Small intestine (tissue), 7 donors: ENCODE results near the gene UBE2A. TPM values are rescaled to one million over a fixed set of nuclear protein-coding genes. Genes with fewer than 3 reads are reported as not detected.

ENCODE experiments used
- DNase-seq, 2 donors: peaks; one replicate each; pipeline versions ENCODE4 v3.0.0 to v3.0.0-alpha.2; 2013
- FAIRE-seq: peaks from 2 replicates; lab custom pipeline; 2012; peaks lifted over from hg19 to GRCh38; lab: Jason Lieb, UNC
- H3K27ac ChIP-seq, 3 donors: one replicate each; pipeline ENCODE4 v1.5.1; 2013; ENCODE audit warnings: low read length in 2 of 3, mild to moderate bottlenecking in 2 of 3, control low read depth in 1 of 3, inconsistent platforms in 1 of 3, low read depth in 1 of 3, moderate library complexity in 1 of 3
- H3K27me3 ChIP-seq, 3 donors: one replicate each; pipeline ENCODE4 v1.6.1; 2013; ENCODE audit warnings: low read length in 3 of 3, inconsistent platforms in 1 of 3; ENCODE audit not compliant: control insufficient read depth in 3 of 3, insufficient read depth in 3 of 3
- H3K36me3 ChIP-seq, 3 donors: one replicate each; pipeline ENCODE4 v1.6.1; 2013; ENCODE audit warnings: low read length in 3 of 3, inconsistent platforms in 1 of 3, low read depth in 1 of 3, mild to moderate bottlenecking in 1 of 3, moderate library complexity in 1 of 3; ENCODE audit not compliant: control insufficient read depth in 3 of 3, insufficient read depth in 2 of 3
- H3K4me1 ChIP-seq, 3 donors: one replicate each; pipeline ENCODE4 v1.6.1; 2013; ENCODE audit warnings: low read length in 2 of 3, inconsistent platforms in 1 of 3, low read depth in 1 of 3, mild to moderate bottlenecking in 1 of 3, moderate library complexity in 1 of 3; ENCODE audit not compliant: control insufficient read depth in 3 of 3, insufficient read depth in 2 of 3
- H3K4me3 ChIP-seq, 3 donors: one replicate each; pipeline ENCODE4 v1.5.1; 2013; ENCODE audit warnings: low read length in 3 of 3, control low read depth in 1 of 3, inconsistent platforms in 1 of 3, low read depth in 1 of 3, mild to moderate bottlenecking in 1 of 3, moderate library complexity in 1 of 3
- H3K9me3 ChIP-seq, 2 donors: one replicate each; pipeline ENCODE4 v1.6.1; 2013; ENCODE audit warnings: low read depth in 1 of 2, low read length in 1 of 2; ENCODE audit not compliant: control insufficient read depth in 2 of 2, insufficient read depth in 1 of 2
- WGBS, 3 donors: extraction: QIAGEN DNeasy Blood & Tissue Kit; methylation state at CpG; one replicate each; pipeline ENCODE4 v1.1.7; 2013; 5-methylcytosine and 5-hydroxymethylcytosine counted together
- polyA plus RNA-seq, 4 donors: library from polyadenylated mRNA; stranded (reverse) in 3 of 4; unstranded in 1 of 4; fragments of 200-250 nt in 3 of 4; fragments of 120-200 nt in 1 of 4; gene quantifications; one replicate each; pipeline versions ENCODE4 v1.2.1 to v1.2.3, GENCODE V29; 2013
- donor health status: healthy with polysubstance abuse.
- donor health status: control.
- donor health status: control.
- donor health status: Bipolar disorder and iron deficiency.
- donor health status: healthy.

The UBE2A gene
- polyA plus RNA-seq, 4 donors: 44.3 to 80.1 (median 62.3) TPM

DNA sequence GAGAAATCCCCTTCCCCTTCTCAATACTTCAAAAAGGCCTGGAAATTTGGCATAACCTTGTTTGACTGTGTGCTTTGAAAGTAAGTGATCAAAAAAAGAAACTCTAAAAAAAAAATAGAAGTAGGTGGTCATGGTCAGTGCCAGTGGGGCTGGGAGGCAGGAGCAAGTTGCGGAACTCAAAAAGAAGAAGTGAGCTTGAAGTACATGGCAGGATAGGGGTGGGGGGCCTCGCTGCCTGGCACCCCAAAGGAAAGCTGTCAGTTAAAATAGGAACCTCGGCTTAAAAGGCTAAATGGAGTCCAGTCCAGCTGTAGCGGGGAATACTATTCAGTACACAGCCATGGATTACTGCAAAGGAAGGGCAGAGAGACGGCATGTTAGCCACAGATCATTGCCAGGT lies 44.1 kb downstream of the UBE2A start:
- no peaks in the 10 kb centered on the region for H3K9me3 ChIP-seq
- FAIRE-seq: no peak
- no peaks in the 10 kb centered on the region for H3K36me3 ChIP-seq
- H3K27me3 ChIP-seq: no peaks in the 10 kb centered on the region
- no peak for DNase-seq
- WGBS, 3 donors: 84 to 90% (median 90%) methylated on average over 5 of the region's 5 CpGs
- no peaks in the 10 kb centered on the region for H3K4me1 ChIP-seq
- H3K4me3 ChIP-seq: no peak overlapping the region
- H3K27ac ChIP-seq: peak overlapping the region in 1 of 3 donors; percentile 38

GRCh38 chrX:119622356-119623232 lies 48.2 kb downstream of the UBE2A start:
- Histone ChIP-seq H3K4me3 (no peak overlapping the region), H3K27ac (no peak overlapping the region), H3K4me1 (no peaks in the 10 kb centered on the region), H3K36me3 (peaks cover 0 to 2% (median 0%) of the 10 kb centered on the region in 3 donors), H3K27me3 (no peaks in the 10 kb centered on the region), H3K9me3 (no peaks in the 10 kb centered on the region)
- DNase-seq: peak in 1 of 2 donors; percentile 8
- 53 to 67% (median 66%) methylated on average over 9 of the region's 9 CpGs for WGBS, 3 donors
- FAIRE-seq: no peak

DNA sequence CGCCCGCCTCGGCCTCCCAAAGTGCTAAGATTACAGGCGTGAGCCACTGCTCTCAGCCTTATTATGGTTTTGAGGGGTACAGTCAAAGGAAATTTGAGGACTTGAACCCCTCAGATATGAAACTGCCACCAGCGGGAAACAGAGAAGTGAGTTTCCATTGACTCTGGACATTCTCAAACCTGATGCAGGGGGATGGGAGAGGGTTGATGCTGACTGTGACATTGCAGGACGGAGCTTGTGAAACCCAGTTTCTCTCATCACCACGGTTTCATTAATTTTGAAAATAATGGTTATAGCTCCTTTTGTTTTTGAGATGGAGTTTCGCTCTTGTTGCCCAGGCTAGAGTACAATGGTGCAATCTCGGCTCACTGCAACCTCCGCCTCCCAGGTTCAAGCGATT lies 50.1 kb downstream of the UBE2A start:
- H3K27ac ChIP-seq: no peak overlapping the region
- no peak overlapping the region for H3K4me3 ChIP-seq
- peaks cover 0 to 2% (median 2%) of the 10 kb centered on the region in 3 donors for H3K36me3 ChIP-seq
- no peaks in the 10 kb centered on the region for H3K9me3 ChIP-seq
- no peaks in the 10 kb centered on the region for H3K4me1 ChIP-seq
- H3K27me3 ChIP-seq: no peaks in the 10 kb centered on the region
- DNase-seq (no peak), FAIRE-seq (no peak)
- WGBS, 3 donors: 90 to 96% (median 95%) methylated on average over 10 to 11 of the region's 11 CpGs

- H3K4me3 ChIP-seq: no peak overlapping the region
- DNase-seq: no peak
- H3K9me3 ChIP-seq: no peaks in the 10 kb centered on the region
- H3K36me3 ChIP-seq: peaks cover 0 to 2% (median 2%) of the 10 kb centered on the region in 3 donors
- WGBS, 3 donors: 84 to 86% (median 84%) methylated on average over 9 to 10 of the region's 10 CpGs
- no peaks in the 10 kb centered on the region for H3K4me1 ChIP-seq
- no peak for FAIRE-seq
- H3K27me3 ChIP-seq: no peaks in the 10 kb centered on the region
- H3K27ac ChIP-seq: no peak overlapping the region
These were observed 50.7 kb downstream of the UBE2A start for GRCh38 chrX:119624951-119625668.

GRCh38 chrX:119625843-119626242 lies 51.5 kb downstream of the UBE2A start:
- Histone ChIP-seq H3K4me3 (no peak overlapping the region), H3K27me3 (no peaks in the 10 kb centered on the region), H3K27ac (peak overlapping the region in 1 of 3 donors; percentile 31), H3K9me3 (no peaks in the 10 kb centered on the region), H3K36me3 (peaks cover 0 to 2% (median 2%) of the 10 kb centered on the region in 3 donors), H3K4me1 (no peaks in the 10 kb centered on the region)
- WGBS, 3 donors: 90 to 94% (median 91%) methylated on average over 2 of the region's 2 CpGs
- FAIRE-seq (no peak), DNase-seq (no peak)

Other genes with a start within 250 kb of the UBE2A start
- gene SLC25A43, start 175.2 kb upstream of the UBE2A start, polyA plus RNA-seq: 10 to 100 TPM; 10.4 to 24.4 (median 15.4) TPM
- 1,000 to 10,000 TPM in 2 of 4 donors, 100 to 1,000 TPM in 2; 615 to 1,883 (median 1,275) TPM for gene SLC25A5, start 106.1 kb upstream of the UBE2A start, polyA plus RNA-seq
- 10 to 100 TPM; 14.1 to 25.7 (median 20.4) TPM for gene STEEP1, start 9.2 kb upstream of the UBE2A start, polyA plus RNA-seq
- gene NKRF, start 31.9 kb downstream of the UBE2A start, polyA plus RNA-seq: 1 to 10 TPM; 2.9 to 8.2 (median 4.1) TPM
- gene SEPTIN6, start 118.6 kb downstream of the UBE2A start, polyA plus RNA-seq: 10 to 100 TPM in 1 of 4 donors, 1 to 10 TPM in 3; 3.6 to 13.0 (median 6.9) TPM
- 1 to 10 TPM; 3.3 to 5.7 (median 4.9) TPM for gene SOWAHD, start 184.0 kb downstream of the UBE2A start, polyA plus RNA-seq
- gene RPL39, start 217.1 kb downstream of the UBE2A start, polyA plus RNA-seq: 1,000 to 10,000 TPM; 3,740 to 8,743 (median 5,210) TPM